Activated CD8-positive, alpha-beta memory T cell treated with anti-CD3 and anti-CD28 coated beads, Interleukin-2, amount 50 U/mL, for 1 hour (primary cell): ENCODE results near the gene PLIN1.

Experiments used
- DNase-seq: peaks from one replicate; pipeline ENCODE4 v3.0.0-alpha.2; 2020; ENCODE audit errors: extremely low read depth

Gene PLIN1

DNA sequence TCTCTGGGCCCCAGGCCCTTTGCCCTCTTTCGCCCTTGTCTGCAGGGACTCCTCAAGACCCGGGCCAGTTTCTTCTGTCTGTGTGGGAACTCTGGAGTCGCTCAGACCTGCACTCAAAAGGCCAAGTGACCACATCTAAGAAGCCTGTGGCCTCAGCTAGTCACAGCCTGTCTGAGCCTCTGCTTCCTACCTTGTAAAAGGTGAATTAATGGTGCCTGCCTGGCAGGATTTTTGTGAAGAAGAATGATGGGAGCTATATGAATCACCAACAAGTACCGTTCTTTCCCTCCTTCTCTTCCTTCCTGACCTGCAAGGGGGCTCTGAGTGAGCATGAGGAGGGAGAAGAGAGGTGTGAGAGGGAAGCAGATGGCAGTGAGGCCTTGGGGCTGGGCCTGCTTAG is 7.5 kb downstream of the PLIN1 start:
- no peak for DNase-seq

DNA sequence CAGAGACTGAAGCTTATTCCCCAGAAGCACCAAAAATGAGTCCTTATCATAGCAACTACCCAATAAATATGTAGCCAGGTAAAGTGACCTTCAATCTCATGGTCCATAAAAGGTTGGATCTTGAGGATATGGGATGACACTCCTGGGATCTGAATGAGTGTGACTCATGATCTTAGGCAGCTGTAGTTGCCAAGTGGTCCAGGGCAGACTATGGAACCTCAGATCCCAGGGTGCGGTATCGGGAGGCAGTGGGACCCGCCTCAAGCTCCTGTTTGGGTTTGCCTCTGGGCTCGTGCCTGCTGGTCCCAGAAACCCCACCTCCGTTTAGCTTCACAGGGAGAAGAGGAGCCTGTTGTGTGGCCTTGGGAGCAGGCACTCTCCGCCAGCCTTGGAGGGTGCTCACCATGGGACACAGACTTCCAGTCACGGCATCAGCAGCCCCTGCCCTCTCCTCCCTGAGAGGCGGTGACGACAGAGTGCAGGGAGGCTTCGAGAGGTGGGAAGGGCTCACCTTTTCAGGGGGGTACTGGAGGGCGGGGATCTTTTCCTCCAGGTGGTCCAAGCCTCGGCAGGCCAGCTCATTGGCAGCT is 8.1 kb downstream of the PLIN1 start:
- no peak for DNase-seq

DNA sequence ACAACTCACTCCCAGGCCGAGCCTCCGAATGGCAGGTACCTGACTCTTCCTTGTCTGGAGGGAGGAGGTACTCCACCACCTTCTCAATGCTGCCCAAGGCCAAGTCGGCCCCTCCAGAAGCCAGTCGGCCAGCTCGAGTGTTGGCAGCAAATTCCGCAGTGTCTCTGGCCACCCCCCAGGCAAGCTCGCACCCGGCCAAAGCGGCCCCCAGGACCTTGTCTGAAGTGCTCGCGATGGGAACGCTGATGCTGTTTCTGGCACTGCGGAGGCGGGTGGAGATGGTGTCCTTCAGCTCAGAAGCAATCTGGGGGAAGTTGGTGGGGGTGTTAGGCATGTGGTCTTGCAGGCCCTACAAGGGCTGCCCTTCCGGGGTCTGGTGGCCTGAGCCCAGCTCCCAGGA is 9.2 kb downstream of the PLIN1 start:
- DNase-seq, result no peak

DNA sequence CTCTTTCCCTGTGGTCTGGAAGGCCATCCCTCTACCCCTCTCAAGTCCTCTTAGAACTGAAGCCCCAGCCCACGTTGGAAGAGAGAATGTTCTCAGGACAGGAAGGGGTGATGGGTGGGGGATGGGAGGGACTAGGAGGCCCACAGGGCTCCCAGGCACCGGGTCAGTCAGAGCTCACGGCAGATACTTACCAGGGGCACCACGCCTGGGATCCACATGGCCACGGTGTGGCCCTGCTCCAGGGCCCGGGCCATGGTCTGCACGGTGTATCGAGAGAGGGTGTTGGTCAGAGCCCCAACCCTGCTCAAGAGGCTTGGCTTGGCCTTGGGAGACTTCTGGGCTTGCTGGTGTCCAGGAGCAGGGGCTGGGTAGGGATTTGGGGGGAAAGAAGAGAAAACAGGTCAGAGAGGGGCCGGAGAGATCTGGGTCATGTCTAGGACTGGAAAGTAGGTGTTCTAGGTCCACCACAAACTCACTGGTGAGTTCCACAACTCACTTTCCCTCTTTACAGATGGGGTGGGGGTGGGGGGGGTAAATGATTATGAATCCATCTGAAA is 9.8 kb downstream of the PLIN1 start:
- DNase-seq, result no peak

DNA sequence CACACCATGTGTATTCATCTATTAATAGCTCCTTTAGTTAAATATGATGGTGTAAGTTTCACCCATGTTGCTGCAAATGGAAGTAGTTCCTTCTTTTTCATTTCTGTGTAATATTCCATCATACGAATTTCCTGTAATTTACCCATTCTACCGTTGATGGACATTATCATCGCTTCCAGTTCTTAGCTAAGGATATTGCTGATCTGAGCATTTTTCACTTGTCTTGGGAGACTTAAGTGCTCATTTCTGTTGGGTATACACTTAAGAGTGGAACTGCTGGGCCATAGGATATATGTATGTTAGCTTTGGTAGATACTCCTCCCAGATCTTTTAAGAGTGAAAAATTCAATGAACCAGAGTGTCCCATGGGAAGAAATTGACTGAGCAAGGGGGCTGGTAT is 11.0 kb downstream of the PLIN1 start:
- DNase-seq, result no peak

DNA sequence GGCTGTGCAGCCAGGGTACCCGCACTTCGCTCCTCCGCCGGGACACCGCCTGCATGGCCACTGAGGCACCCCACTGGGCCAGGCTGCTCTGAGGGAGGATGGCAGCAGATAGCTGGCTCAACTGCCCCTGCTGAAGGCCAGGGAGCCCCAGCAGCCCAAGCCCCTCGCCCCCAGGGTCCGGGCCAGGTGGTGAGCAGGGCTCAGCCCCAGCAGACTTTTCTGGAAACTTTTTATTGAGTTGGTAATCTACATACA is 11.5 kb downstream of the PLIN1 start:
- DNase-seq, result no peak

DNA sequence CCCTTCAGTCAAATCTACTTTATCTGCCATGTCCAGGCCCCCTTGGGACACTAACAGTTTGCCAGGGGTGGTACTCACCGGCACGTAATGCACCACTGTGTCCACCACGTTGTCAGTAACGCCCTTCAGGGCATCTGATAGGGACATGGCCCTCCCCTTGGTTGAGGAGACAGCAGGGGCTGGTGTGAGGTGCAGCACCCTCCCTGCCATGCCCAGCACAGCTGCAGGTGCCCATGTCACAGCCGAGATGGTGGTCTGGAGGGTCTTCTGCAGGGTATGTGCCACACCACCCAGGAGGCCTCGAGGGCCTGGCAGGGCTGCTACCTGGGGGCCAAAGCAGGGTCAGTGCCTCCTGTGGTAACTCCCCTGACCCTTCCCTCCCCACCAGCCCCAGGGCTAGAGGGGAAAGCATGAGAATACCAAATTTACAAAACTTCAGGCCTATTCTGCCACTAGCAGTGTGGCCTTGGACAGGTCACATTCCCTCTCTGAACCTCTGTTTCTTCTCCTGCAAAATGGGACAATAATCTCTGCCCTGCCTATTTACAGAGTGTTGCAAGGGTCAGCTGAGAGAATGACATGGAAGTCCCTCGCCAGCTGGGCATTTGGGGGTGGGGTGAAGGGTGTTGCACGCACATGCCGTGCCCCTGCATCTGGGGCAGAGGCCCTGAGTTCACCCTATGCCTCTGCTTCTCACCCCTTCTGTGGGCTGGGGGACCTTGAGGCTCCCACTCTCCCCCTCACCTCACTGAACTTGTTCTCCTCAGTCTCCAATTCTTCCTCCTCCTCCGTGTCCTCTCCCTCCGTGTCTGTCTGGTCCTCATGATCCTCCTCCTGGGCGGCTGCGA is 12.1 kb downstream of the PLIN1 start:
- DNase-seq, result no peak

DNA sequence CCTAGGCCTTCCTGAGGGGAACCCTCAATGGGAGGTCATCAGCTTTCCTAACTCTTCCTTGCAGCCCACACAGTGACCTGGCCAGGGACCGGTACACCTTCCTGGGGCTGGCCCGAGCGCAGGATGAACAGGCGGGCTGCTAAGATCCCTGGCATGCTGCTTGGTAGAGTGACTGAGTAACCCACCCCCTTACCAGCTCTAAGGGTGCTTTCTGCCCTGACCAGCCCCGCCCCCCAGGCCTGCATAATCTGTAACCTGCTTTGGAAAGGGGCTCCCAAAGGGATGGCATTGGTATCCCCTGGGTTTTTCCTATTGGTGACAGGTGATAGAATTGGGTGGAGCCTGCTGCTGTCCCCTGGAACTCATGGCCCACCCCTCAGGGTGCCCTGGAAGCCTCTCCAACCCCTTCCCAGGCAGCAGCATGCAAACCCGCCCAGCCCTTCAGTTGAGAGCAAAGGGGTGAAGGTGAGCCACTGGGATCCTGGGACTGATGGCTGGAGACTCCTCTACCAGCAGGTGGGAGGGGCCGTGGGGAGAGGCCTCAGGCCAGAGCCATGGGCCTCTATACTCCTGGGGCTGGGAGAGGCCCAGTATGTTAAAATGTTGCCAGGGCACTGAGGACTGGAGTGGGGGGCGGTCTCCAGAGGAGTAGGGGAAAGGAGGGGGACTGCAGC is 12.8 kb downstream of the PLIN1 start:
- no peak for DNase-seq

DNA sequence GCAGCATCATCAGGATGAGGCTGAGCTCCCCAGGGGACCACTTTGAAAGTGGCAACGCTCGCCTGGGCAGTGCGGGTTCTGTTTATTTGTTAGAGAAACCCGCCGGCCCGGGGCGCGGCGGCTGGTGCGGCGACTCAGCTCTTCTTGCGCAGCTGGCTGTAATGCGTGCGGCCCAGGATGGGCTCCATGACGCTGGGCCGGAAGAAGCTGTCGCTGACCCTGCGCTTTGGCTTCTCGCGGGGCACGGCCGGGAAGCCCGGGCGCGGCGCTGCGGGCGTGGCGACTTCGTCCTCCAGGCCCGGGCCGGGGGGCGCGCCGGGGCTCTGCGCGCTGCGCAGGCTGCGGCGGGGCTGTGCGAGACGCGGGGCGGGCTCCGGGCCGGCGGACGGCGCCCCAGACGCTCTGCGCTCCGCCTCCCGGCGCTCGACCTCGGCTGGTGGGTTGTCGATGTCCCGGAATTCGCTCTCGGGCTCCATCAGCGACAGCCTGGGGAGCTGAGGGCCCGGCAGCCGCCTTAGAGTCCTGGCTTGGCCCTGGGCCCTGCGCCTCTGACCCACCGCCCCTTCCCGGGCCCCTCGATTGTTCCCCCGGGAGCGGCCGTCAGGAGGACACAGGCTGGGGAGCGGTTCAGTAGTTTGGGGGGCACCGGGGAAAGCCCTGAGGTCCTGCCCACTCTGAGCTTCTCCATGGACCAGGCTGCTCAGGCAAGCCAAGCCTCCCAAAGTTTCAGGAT is 13.6 kb downstream of the PLIN1 start:
- no peak for DNase-seq

DNA sequence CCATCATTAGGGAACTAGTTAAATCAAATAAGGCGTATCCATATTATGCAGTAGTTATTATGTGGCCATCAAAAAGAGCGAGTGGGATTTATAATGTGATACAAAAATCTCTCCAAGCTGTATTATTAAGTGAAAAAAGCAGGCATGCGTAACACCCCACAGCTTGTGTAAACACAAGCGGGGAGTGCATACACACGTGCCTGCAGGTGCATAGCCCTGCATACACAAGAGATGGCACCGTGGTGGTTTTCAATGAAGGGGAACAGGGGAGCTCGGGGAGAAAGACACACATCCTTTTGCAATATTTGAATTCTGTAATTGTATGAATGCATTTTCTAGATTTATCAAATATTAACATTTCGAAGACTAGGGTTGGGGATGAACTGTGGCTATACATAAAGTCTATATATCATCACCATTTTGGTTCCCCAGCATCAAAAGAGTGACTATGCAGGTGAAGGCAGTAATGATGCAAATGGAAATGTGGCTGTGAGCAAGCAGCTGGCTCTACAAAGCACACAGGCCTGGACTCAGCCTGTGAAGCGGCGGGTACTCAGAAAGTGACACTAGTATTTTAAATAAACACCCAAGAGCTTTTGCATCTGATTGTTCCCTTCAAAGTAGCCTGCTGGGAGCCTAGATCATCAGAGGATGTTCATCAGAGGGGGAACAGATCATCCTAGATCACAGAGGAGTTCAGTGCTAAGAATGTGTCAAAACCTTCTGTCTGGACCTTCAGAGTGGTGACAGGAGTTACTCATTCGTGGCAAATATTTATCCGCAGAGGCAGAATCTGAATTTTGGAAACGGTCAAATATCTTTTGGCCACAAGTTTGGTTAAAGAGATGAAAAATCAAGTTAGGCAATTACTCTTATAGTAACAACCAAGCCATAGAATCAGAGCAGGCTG is 14.5 kb downstream of the PLIN1 start:
- DNase-seq, result no peak

DNA sequence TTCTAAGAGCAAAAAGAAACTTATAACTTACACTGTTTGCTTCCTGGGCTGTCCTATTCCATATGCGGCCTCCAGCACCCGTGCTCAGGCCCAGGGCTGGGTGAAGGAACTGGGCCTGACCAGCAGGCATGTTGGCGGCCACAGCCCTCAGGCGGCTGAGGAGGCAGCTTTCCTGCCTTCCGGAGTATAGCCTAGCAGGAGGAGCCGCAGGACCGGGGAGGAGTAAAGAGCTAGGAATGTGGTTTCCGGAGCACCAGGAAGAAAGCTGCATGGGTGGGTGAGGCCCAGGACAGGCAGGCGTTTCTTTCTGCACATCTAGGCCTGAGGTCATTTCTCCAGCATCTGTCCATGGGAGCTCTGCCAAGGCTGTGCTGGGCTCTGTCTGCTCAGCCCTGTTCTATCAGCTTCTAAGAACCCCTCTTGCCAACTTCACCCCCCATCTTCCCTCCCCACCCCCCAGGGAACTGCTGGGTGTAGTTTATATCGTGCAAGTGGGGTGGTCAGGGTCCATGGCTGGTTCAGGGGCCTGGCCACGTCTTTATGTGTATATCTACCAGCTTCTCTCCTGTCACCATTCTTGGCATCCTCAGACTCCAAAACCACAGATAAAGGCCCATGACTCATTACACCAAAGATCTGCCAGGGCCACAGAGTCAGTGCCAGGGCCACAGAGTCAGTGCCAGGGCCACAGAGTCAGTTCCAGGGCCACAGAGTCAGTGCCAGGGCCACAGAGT is 16.1 kb downstream of the PLIN1 start:
- no peak for DNase-seq

DNA sequence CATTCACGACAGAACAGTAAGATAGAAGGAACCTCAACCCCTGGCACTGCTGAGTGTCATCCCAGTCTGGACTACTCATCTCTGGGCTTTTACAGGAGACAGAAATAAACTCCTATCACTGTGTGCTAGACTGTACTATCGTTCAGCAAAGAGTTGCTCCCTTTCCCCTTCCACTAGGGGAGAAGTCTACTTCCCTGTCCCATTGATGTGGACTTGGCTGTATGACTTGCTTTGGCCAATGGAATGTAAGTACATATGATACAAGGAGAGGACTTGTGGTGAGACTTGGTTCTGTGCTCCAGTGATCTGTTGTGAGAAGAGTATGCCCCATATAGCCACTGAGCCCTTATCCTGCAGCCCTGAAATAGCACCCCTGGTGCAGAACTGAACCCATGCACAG is 18.6 kb downstream of the PLIN1 start:
- no peak for DNase-seq

DNA sequence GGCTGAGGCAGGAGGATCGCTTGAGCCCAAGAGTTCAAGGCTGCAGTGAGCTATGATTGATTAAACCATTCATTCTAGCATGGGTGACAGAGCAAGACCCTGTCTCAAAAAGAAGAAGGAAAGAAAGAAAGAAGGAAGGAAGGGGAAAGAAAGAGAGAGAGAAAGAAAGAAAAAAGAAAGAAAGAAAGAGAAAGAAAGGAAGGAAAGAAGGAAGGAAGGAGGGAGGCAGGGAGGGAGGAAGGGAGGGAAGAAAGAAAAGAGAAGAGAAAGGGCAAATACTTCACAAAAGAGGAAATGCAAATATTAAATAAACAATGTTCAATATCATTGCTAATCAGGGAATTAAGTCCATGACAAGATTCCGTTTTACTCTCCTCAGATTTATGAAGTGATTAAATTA is 19.9 kb downstream of the PLIN1 start:
- DNase-seq, result no peak

DNA sequence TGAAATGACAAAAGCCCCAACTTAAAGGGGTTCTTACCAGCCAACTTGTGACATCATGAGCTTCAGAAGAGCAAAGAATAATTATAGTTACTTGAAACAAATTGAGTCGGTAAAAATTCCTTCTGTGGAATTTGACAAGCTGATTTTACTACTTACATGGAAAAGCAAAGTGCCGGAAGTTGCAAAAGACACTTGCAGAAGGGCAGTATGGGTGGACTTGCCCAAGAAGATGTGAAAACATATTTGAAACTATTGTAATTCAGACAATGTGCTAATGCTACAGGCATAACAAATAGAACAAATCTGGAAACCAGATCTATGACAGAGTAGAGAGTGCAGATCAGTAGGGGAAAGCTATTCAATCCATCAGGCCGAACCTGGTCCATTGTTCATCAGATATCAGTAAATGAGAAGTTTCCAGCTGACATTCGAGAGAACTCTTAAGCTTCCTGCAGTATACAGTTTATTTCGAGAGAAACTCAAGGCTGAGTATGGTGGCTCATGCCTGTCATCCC is 21.4 kb downstream of the PLIN1 start:
- DNase-seq, result no peak

DNA sequence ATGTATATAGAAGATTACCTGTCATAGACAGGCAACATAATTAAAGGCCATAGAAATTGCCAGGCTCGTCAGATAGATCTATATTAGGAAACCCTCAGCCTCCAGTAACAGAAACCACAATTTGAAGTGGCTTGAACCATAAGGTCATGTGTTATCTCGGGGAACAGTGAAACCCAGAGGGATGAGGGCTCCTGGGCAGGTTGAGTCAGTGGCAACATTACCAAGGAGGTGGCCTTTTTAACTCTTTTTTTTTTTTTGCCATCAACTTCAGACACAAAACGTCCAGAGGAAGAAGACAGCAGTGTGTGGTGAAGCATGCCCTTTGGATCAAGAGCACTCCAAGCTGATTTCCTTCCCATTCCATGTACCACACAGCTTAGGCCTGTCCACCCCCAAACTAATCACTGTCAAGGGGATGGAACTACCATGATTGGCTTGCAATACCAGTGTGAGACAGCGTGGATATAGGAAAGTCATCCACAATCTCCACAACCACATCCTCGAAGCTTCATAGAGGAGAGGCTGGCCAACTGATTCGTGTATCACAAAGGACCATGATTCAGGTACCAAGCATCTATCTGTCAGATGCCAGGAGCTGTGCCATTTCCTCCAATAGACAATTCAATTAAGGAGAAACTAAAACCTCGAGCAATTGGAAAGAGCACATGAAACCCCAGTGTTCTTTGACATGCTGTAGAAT is 22.9 kb downstream of the PLIN1 start:
- DNase-seq, result no peak

DNA sequence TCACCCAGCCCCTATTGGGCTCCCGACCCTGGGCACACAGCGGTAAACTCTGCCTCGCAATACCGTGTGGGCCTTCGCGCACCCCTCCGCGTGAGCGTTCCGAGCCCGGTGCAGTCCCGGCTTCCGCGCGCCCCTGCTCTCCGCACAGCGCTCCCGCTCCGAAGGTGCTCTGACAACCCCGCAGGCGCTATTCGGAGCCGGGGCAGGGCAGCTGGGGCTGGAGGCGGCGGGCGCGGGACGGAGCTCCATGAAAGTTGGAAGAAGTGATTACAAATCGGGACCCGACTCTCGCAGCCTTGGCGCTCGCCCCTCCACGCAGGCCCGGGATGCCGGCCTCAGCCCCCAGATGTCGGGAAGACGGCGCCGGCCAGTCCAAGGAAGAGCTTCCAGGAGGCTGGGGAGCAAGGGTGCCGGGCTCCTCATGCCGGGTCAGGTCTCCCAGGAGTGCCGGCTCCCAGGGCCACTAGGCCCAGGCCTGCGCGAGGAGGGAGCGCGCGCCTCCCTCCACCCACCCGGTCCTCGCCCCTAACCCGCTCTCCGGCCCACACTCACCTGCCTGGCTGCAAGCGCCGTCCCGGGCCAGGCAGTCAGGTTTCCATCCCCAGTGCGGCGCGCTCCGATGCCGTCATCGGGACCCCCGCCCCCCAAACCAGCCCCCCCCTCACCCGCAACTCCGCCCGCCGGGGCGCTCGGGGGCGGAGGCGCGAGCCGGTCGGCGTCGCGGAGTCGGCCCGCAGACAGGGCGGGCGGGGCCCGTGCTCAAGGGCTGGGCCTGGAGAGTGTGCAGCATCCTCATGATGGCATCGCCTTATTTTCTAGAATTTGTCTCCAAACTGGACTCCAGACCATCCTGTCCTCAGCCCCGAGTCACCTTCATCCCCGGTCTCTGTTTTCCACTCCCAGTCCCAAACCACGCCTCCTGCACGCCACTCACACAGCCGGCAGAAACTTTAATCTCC is 24.0 kb downstream of the PLIN1 start, which contains the start of gene KIF7:
Gene KIF7 (minus strand): TSS at position 621 of the 959 bp plus-strand sequence. CDS start 2,537 bp downstream, outside the sequence.
- no peak for DNase-seq

DNA sequence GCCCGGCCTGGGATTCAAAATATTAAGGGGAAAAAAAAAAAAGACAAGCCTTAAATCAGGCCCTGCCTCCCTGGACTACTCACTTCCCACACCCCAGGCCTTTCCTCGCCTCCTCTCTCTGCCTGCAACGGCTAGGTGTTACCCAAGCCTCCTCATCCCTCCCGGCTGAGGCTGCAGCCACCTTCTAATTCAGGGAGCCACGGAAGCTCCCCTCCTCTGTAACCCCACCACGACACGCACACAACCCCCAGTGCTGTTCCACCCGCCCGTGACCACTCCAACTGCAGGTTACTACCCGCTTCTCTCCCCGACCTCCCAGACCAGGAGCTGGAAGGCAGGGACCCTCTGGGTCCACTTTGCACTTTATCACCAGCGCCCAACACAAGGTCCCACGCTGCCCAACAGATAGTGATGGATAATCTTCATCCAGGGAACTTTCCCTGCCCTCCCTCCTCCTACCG is 24.8 kb downstream of the PLIN1 start:
- DNase-seq, result no peak

DNA sequence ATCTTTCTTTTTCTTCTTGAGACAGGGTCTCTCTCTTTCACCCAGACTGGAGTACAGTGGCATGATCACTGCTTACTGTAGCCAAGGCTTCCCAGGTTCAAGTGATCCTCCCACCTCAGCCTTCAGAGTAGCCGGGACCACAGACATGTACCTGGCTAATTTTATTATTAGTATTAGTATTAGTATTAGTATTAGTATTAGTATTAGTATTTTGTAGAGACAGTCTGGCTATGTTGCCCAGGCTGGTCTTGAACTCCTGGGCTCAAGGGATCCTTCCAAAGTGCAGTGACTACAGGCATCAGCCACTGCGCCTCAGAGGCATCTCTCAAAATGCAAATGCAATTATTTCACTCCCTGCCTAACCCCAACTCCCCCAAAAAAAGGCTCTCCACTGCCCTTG is 25.6 kb downstream of the PLIN1 start:
- no peak for DNase-seq
